H1 (cell line): ENCODE results near the gene BICRAL. TPM values are rescaled to one million over a fixed set of nuclear protein-coding genes. Genes with fewer than 3 reads are reported as not detected.

ENCODE experiments used
- CBX8 ChIP-seq: fragments of 300-800, 300-1000 bp; sonication (generic); IDR thresholded peaks from 2 replicates; pipeline ENCODE4 v1.7.1; 2016; ENCODE audit warnings: low read depth, low read length, borderline replicate concordance
- GABPA ChIP-seq: IDR thresholded peaks from 2 replicates; pipeline ENCODE4 v1.6.1; 2011; ENCODE audit warnings: mild to moderate bottlenecking, low read length, moderate library complexity, borderline replicate concordance; ENCODE audit not compliant: insufficient read depth
- JUN ChIP-seq: IDR thresholded peaks from 2 replicates; pipeline ENCODE4 v1.6.1; 2011; ENCODE audit warnings: low read depth, mild to moderate bottlenecking, improper control_type of control experiment, low read length
- ZNF274 ChIP-seq: IDR thresholded peaks from 2 replicates; pipeline ENCODE4 v1.7.0; 2012; ENCODE audit warnings: low read length, borderline replicate concordance; ENCODE audit errors: extremely low read depth
- polyA plus RNA-seq, 7 experiments: library from polyadenylated mRNA; depleted of rRNA in 3 of 7; stranded (reverse) in 5 of 7; unstranded in 2 of 7; fragments of >200 nt in 5 of 7; fragments of 200-250 nt in 2 of 7; gene quantifications; 1 replicate in 5 of 7; 2 replicates in 1 of 7; 4 replicates in 1 of 7; pipeline versions ENCODE4 v1.2.1 to v1.2.3, GENCODE V29; 2011 to 2013; ENCODE audit warnings: missing spikeins in 2 of 7, mixed read lengths in 2 of 7
- total RNA-seq: library from RNA; stranded (reverse); fragmentation: NEBNext Ultra II Directional; extraction: Animal tissue kit (Norgen Biotek cat#: 25700); gene quantifications from 2 replicates; pipeline ENCODE4 v1.2.1, GENCODE V29; 2021

Gene BICRAL
- total and polyA plus RNA-seq, 2 of the 8 experiments (the other 6 are each of a cell fraction or from before 2014, with no cell fraction given): 9.4 to 12.2 TPM

DNA sequence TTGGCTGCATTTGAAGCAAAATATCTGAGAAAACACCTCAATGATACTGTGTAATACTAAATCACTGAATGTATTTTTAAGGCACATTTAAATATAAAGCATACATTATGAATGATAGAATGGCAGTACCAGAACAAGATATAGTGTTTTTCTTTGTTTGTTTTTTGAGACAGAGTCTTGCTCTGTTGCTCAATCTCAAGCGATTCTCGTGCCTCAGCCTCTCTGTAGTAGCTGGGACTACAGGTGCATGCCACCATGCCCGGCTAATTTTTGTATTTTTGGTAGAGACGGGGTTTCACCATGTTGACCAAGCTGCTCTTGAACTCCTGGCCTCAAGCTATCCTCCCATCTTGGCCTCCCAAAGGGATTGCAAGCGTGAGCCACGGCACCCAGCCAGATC, 2.3 kb upstream of the BICRAL start (continued):
- TF ChIP-seq CBX8 (no peak), ZNF274 (no peak), JUN (no peak), GABPA (no peak)
